Calu3 (cell line): ENCODE data around the gene PTPRG. TPM values are rescaled to one million over a fixed set of nuclear protein-coding genes. Genes with fewer than 3 reads are reported as not detected.

Experiments used
- BruUV-seq: library from RNA; stranded (reverse); fragments of 400-500 nt; replicated peaks from 2 replicates; lab custom pipeline; 2021; lab: Mats Ljungman, UMichigan
- CTCF ChIA-PET: fragments of 300-600 bp; sonication (Branson Sonifier 250); formaldehyde crosslinking; loops from one replicate; lab custom pipeline; 2022; ENCODE audit warnings: antibody characterized with exemption; lab: Charles Lee
- DNase-seq: peaks from one replicate; pipeline ENCODE4 v3.0.0; 2022
- H3K27ac Mint-ChIP-seq: one replicate; pipeline ENCODE4 v1.8.0; 2022; ENCODE audit warnings: mixed read lengths; ENCODE audit not compliant: unreplicated experiment
- H3K27me3 Mint-ChIP-seq: one replicate; pipeline ENCODE4 v1.8.0; 2022; ENCODE audit warnings: mixed read lengths; ENCODE audit not compliant: unreplicated experiment
- H3K36me3 Mint-ChIP-seq: one replicate; pipeline ENCODE4 v1.8.0; 2022; ENCODE audit warnings: mild to moderate bottlenecking, moderate library complexity, mixed read lengths; ENCODE audit not compliant: insufficient read depth, unreplicated experiment
- H3K4me1 Mint-ChIP-seq: one replicate; pipeline ENCODE4 v1.8.0; 2022; ENCODE audit warnings: mild to moderate bottlenecking, low read depth, mixed read lengths; ENCODE audit not compliant: unreplicated experiment
- H3K4me3 Mint-ChIP-seq: one replicate; pipeline ENCODE4 v1.8.0; 2022; ENCODE audit warnings: mild to moderate bottlenecking, low read depth, moderate library complexity, mixed read lengths; ENCODE audit not compliant: unreplicated experiment
- H3K9me3 Mint-ChIP-seq: one replicate; pipeline ENCODE4 v1.8.0; 2022; ENCODE audit warnings: low read depth, mixed read lengths; ENCODE audit not compliant: unreplicated experiment
- intact Hi-C: fragments of 100-400 bp; cut with micrococcal nuclease; formaldehyde crosslinking; loops from one replicate; pipeline ENCODE4 v1.10.0; 2022; ENCODE audit not compliant: unreplicated experiment
- total RNA-seq: library from RNA; stranded (reverse); gene quantifications from 2 replicates; pipeline ENCODE4 v1.2.3, GENCODE V29; 2022
- TF ChIP-seq, protein P1 (sequence below): fragments of 200-600 bp; IDR thresholded peaks from one replicate; pipeline ENCODE4 v1.8.0; 2022; ENCODE audit warnings: antibody characterized with exemption; ENCODE audit not compliant: unreplicated experiment

The PTPRG gene
- total RNA-seq, 1 experiment from 2014 or later, result 0.35 TPM

DNA sequence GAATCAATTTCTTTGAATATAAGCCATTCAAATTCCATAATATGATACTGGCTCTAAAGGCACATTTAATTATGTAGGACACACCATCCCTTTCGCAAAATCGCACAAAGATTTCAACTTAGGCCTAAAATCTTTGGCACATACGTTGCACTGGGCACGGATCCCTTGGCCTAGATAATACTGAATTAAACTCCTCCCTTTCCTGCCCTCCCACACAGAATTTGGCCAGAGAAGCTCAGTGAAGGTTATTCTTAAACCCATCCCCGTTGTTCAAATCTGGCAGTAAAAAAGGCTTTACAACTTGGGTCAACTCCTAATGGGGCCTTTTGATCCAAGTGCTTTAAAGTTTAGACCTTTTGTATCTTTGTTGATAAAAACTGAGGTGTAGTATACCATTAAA lies 247.2 kb downstream of the PTPRG start:
- H3K36me3 Mint-ChIP-seq, result no peaks in the 10 kb centered on the region
- DNase-seq, result no peak
- CTCF ChIA-PET, result no interaction called here
- intact Hi-C loops, result no loop called here
- BruUV-seq, result no TSS peak
- no peaks in the 10 kb centered on the region for H3K27me3 Mint-ChIP-seq
- H3K4me3 Mint-ChIP-seq, result no peak overlapping the region
- no peak overlapping the region for H3K27ac Mint-ChIP-seq
- TF ChIP-seq, protein P1, sequence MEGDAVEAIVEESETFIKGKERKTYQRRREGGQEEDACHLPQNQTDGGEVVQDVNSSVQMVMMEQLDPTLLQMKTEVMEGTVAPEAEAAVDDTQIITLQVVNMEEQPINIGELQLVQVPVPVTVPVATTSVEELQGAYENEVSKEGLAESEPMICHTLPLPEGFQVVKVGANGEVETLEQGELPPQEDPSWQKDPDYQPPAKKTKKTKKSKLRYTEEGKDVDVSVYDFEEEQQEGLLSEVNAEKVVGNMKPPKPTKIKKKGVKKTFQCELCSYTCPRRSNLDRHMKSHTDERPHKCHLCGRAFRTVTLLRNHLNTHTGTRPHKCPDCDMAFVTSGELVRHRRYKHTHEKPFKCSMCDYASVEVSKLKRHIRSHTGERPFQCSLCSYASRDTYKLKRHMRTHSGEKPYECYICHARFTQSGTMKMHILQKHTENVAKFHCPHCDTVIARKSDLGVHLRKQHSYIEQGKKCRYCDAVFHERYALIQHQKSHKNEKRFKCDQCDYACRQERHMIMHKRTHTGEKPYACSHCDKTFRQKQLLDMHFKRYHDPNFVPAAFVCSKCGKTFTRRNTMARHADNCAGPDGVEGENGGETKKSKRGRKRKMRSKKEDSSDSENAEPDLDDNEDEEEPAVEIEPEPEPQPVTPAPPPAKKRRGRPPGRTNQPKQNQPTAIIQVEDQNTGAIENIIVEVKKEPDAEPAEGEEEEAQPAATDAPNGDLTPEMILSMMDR, result no peak
- H3K4me1 Mint-ChIP-seq, result no peaks in the 10 kb centered on the region
- H3K9me3 Mint-ChIP-seq, result peaks cover 8% of the 10 kb centered on the region

DNA sequence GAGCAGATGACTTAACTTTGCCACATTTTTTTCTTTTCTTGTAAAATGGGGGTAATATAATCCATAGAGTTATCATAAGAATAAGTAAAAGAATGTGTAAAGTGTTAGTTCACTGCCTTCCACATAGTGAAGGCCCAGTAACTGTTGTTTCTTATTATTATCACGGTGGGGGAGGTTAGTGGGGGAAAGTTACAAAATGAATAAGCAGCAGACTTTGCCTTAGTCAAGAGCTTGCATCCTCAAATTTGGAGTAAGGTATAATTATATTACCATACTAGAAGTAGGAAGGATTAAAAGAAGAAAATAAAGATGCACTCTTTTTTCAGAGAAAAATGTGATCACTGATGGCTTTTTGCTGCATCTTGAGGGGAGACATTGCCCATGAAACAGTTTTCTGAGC lies 247.6 kb downstream of the PTPRG start:
- Mint-ChIP-seq H3K27me3 (no peaks in the 10 kb centered on the region), H3K9me3 (peaks cover 8% of the 10 kb centered on the region), H3K36me3 (no peaks in the 10 kb centered on the region), H3K4me1 (no peaks in the 10 kb centered on the region), H3K27ac (no peak overlapping the region), H3K4me3 (no peak overlapping the region)
- no peak for DNase-seq
- no TSS peak for BruUV-seq
- TF ChIP-seq, protein P1, result no peak
- CTCF ChIA-PET, result no interaction called here
- intact Hi-C loops, result no loop called here

DNA sequence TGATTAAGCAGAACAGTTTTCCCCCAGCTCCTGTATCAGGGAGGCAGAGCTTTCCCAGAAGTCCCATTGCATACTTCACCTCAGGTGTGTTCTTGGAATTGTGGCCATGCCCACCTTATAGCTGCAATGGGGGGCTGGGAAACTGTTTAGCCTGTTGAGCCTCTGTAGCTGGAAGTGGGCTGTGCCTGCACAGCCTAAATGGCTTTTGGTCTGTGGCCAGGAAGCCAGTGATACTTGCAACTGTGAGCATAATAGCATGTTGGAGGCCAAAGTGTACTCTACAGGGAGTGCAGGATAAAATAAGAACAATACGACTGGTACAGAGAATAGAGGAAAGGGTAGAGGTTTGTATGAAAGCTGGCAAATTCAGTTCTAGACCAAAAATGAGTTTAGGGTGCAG lies 248.5 kb downstream of the PTPRG start:
- CTCF ChIA-PET, result no interaction called here
- H3K27me3 Mint-ChIP-seq, result no peaks in the 10 kb centered on the region
- peaks cover 8% of the 10 kb centered on the region for H3K9me3 Mint-ChIP-seq
- H3K4me1 Mint-ChIP-seq, result no peaks in the 10 kb centered on the region
- no peak for DNase-seq
- TF ChIP-seq, protein P1, result no peak
- no peak overlapping the region for H3K27ac Mint-ChIP-seq
- no peak overlapping the region for H3K4me3 Mint-ChIP-seq
- H3K36me3 Mint-ChIP-seq, result no peaks in the 10 kb centered on the region
- BruUV-seq, result no TSS peak
- intact Hi-C loops, result no loop called here

DNA sequence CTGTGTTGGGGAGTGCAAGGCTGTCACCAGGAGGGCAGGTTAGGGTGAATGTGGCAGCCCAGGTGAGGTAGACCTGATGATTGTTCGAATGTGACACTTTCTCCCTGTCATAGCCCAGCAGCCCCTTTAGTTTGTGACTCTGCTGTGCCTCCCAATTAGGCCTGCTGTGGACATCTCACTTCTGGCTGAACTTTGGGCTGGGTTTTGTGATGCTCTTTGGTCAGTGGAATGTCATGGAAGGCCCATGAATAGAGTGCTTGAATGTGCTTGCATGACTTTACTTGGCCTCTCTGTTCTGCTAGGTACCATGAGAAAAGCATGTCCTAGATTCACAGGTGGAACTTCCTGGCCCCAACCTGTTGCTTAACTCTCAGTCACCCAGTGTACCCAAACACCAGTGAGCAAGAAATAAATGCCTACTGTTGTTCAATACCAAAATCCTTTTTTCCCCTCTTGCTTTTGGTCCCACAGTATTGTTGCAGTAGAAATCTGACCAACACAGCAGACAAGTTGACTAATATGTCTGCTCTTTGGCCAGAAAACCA lies 249.7 kb downstream of the PTPRG start:
- BruUV-seq, result no TSS peak
- intact Hi-C loops, result no loop called here

More for the DNA sequence above, 249.7 kb downstream of the PTPRG start:
- no peak for DNase-seq
- no peaks in the 10 kb centered on the region for H3K4me1 Mint-ChIP-seq
- H3K4me3 Mint-ChIP-seq, result no peak overlapping the region
- no peaks in the 10 kb centered on the region for H3K27me3 Mint-ChIP-seq
- CTCF ChIA-PET, result no interaction called here
- no peaks in the 10 kb centered on the region for H3K36me3 Mint-ChIP-seq
- peaks cover 8% of the 10 kb centered on the region for H3K9me3 Mint-ChIP-seq
- TF ChIP-seq, protein P1, result no peak
- no peak overlapping the region for H3K27ac Mint-ChIP-seq
